Neural progenitor cell (in vitro differentiated cells): ENCODE results near the gene VIM. TPM values are rescaled to one million over a fixed set of nuclear protein-coding genes. Genes with fewer than 3 reads are reported as not detected.
"Not testable (repeated sequence)": the region's sequence is repeated elsewhere in the genome, so short reads cannot be mapped to it uniquely, and the experiment has no call there.

Experiments used
- DNase-seq: peaks from one replicate; pipeline ENCODE4 v3.0.0-alpha.2; 2016; ENCODE audit warnings: low spot score
- H2AFZ ChIP-seq: fragments of 200-600 bp; sonication (generic); replicated peaks from 2 replicates; pipeline ENCODE4 v1.6.1; 2016; ENCODE audit warnings: antibody characterized with exemption
- H3F3A ChIP-seq: fragments of 200-600 bp; sonication (generic); 2 replicates; pipeline ENCODE4 v1.6.1; 2016; ENCODE audit warnings: antibody characterized with exemption, low read depth
- H3K27ac ChIP-seq: fragments of 200-600 bp; sonication (generic); 2 replicates; pipeline ENCODE4 v1.5.1; 2016; ENCODE audit warnings: mild to moderate bottlenecking
- H3K27me3 ChIP-seq: fragments of 200-600 bp; sonication (generic); 2 replicates; pipeline ENCODE4 v1.6.1; 2016; ENCODE audit warnings: mild to moderate bottlenecking, moderate library complexity
- H3K36me3 ChIP-seq: fragments of 200-600 bp; sonication (generic); 2 replicates; pipeline ENCODE4 v1.5.1; 2016
- H3K4me1 ChIP-seq: fragments of 200-600 bp; sonication (generic); 2 replicates; pipeline ENCODE4 v1.6.1; 2016; ENCODE audit warnings: mixed run types
- H3K4me2 ChIP-seq: fragments of 200-600 bp; sonication (generic); 2 replicates; pipeline ENCODE4 v1.6.1; 2016
- H3K4me3 ChIP-seq: fragments of 200-600 bp; sonication (generic); 2 replicates; pipeline ENCODE4 v1.5.1; 2016
- H3K79me2 ChIP-seq: fragments of 200-600 bp; sonication (generic); 2 replicates; pipeline ENCODE4 v1.6.1; 2016; ENCODE audit warnings: low read depth
- H3K9ac ChIP-seq: fragments of 200-600 bp; sonication (generic); 2 replicates; pipeline ENCODE4 v1.6.1; 2016
- H3K9me3 ChIP-seq: fragments of 200-600 bp; sonication (generic); 2 replicates; pipeline ENCODE4 v1.5.1; 2016; ENCODE audit warnings: low read depth
- H4K20me1 ChIP-seq: fragments of 200-600 bp; sonication (generic); 2 replicates; pipeline ENCODE4 v1.6.1; 2016; ENCODE audit warnings: low read depth
- H3K27ac Mint-ChIP-seq: 3 replicates; pipeline ENCODE4 v1.8.0; 2021; ENCODE audit warnings: mixed read lengths
- H3K27me3 Mint-ChIP-seq: 2 replicates; pipeline ENCODE4 v1.8.0; 2022; ENCODE audit warnings: low read depth, mild to moderate bottlenecking, inconsistent platforms, moderate library complexity, mixed read lengths; ENCODE audit not compliant: insufficient read depth
- H3K36me3 Mint-ChIP-seq: 3 replicates; pipeline ENCODE4 v1.8.0; 2021; ENCODE audit warnings: mixed read lengths
- H3K4me1 Mint-ChIP-seq: 3 replicates; pipeline ENCODE4 v1.8.0; 2021; ENCODE audit warnings: mixed read lengths
- H3K4me3 Mint-ChIP-seq: 3 replicates; pipeline ENCODE4 v1.8.0; 2021; ENCODE audit warnings: mild to moderate bottlenecking, moderate library complexity, mixed read lengths
- H3K9me3 Mint-ChIP-seq: 3 replicates; pipeline ENCODE4 v1.8.0; 2020; ENCODE audit warnings: mixed read lengths
- EZH2 ChIP-seq: fragments of 200-600 bp; sonication (generic); IDR thresholded peaks from 2 replicates; pipeline ENCODE4 v1.6.1; 2017; ENCODE audit warnings: antibody characterized with exemption, mild to moderate bottlenecking, moderate library complexity
- EZH2phosphoT487 ChIP-seq: fragments of 200-600 bp; sonication (generic); IDR thresholded peaks from 2 replicates; pipeline ENCODE4 v1.6.1; 2017; ENCODE audit warnings: antibody characterized with exemption
- total RNA-seq: library from RNA; depleted of rRNA; stranded (reverse); fragments of >200 nt; gene quantifications from 2 replicates; pipeline ENCODE4 v1.2.3, GENCODE V29; 2015; ENCODE audit warnings: low replicate concordance
- TF ChIP-seq, protein P1 (sequence below): fragments of 200-600 bp; sonication (generic); IDR thresholded peaks from 2 replicates; pipeline ENCODE4 v1.5.1; 2017; ENCODE audit warnings: antibody characterized with exemption, mild to moderate bottlenecking

The VIM gene
- total RNA-seq, 1 donor from 2014 or later = 727 TPM

DNA sequence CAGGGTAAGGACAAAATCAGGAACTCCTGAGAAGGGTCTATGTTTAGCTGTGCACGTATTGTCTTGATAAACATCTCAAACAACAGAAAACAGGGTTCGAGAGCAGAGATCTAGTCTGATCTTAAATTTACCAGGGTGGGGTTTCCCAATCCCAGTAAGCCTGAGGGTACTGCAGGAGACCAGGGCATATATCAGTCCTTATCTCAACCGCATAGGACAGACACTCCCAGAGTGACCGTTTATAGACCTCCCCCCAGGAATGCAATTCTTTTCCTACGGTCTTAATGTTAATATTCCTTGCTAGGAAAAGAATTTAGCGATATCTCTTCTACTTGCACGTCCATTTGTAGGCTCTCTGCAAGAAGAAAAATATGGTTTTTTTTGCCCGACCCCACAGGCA is 35.5 kb downstream of the VIM start:
- no peaks in the 10 kb centered on the region for H3K4me1 ChIP-seq
- no peak overlapping the region for H3K4me3 Mint-ChIP-seq
- no peaks in the 10 kb centered on the region for H3K36me3 Mint-ChIP-seq
- H3K4me3 ChIP-seq = no peak overlapping the region
- H3K27me3 Mint-ChIP-seq = peaks cover 7% of the 10 kb centered on the region
- H3F3A ChIP-seq = no peaks in the 10 kb centered on the region
- H3K4me2 ChIP-seq = no peak overlapping the region
- H3K27me3 ChIP-seq = no peaks in the 10 kb centered on the region
- no peak overlapping the region for H3K9ac ChIP-seq
- TF ChIP-seq EZH2phosphoT487 (no peak), EZH2 (no peak)
- TF ChIP-seq, protein P1, sequence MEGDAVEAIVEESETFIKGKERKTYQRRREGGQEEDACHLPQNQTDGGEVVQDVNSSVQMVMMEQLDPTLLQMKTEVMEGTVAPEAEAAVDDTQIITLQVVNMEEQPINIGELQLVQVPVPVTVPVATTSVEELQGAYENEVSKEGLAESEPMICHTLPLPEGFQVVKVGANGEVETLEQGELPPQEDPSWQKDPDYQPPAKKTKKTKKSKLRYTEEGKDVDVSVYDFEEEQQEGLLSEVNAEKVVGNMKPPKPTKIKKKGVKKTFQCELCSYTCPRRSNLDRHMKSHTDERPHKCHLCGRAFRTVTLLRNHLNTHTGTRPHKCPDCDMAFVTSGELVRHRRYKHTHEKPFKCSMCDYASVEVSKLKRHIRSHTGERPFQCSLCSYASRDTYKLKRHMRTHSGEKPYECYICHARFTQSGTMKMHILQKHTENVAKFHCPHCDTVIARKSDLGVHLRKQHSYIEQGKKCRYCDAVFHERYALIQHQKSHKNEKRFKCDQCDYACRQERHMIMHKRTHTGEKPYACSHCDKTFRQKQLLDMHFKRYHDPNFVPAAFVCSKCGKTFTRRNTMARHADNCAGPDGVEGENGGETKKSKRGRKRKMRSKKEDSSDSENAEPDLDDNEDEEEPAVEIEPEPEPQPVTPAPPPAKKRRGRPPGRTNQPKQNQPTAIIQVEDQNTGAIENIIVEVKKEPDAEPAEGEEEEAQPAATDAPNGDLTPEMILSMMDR = no peak
- H3K36me3 ChIP-seq = no peaks in the 10 kb centered on the region
- H3K9me3 ChIP-seq = peaks cover 3% of the 10 kb centered on the region
- DNase-seq = no peak
- H3K4me1 Mint-ChIP-seq = no peaks in the 10 kb centered on the region
- peaks cover 31% of the 10 kb centered on the region for H3K9me3 Mint-ChIP-seq
- H3K27ac ChIP-seq = no peak overlapping the region
- H3K27ac Mint-ChIP-seq = no peak overlapping the region
- H3K79me2 ChIP-seq = no peaks in the 10 kb centered on the region
- no peak overlapping the region for H2AFZ ChIP-seq
- H4K20me1 ChIP-seq = no peaks in the 10 kb centered on the region

DNA sequence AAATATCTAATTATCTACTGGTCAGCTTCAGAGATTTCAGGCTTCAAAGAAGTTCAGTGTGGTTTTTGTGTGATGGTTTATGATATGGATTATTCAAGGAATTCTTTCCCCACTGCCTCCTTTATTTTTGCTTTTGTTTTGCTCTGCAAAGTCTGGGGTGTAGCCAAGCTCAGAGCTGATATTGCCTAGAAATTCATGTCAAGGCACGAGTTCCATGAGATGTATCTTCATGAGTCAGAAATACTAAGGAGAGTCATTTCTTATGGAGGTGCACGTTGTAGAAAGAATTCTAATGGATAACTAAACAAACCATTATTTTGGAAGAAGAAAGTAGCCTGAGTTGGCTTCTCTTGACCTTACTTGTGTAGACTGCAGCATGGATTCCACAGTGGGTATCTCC is 37.4 kb downstream of the VIM start:
- Mint-ChIP-seq H3K27me3 (peaks cover 7% of the 10 kb centered on the region), H3K9me3 (peaks cover 31% of the 10 kb centered on the region), H3K4me3 (no peak overlapping the region), H3K36me3 (no peaks in the 10 kb centered on the region), H3K27ac (no peak overlapping the region), H3K4me1 (no peaks in the 10 kb centered on the region)
- no peaks in the 10 kb centered on the region for H3K79me2 ChIP-seq
- peaks cover 3% of the 10 kb centered on the region for H3K9me3 ChIP-seq
- no peak overlapping the region for H3K4me3 ChIP-seq
- TF ChIP-seq EZH2phosphoT487 = no peak
- TF ChIP-seq, protein P1 = no peak
- TF ChIP-seq EZH2 = no peak
- H2AFZ ChIP-seq = no peak overlapping the region
- no peak overlapping the region for H3K4me2 ChIP-seq
- H3K9ac ChIP-seq = no peak overlapping the region
- DNase-seq = no peak
- H4K20me1 ChIP-seq = no peaks in the 10 kb centered on the region
- H3F3A ChIP-seq = no peaks in the 10 kb centered on the region
- H3K27me3 ChIP-seq = no peaks in the 10 kb centered on the region
- H3K36me3 ChIP-seq = no peaks in the 10 kb centered on the region
- no peaks in the 10 kb centered on the region for H3K4me1 ChIP-seq
- no peak overlapping the region for H3K27ac ChIP-seq

DNA sequence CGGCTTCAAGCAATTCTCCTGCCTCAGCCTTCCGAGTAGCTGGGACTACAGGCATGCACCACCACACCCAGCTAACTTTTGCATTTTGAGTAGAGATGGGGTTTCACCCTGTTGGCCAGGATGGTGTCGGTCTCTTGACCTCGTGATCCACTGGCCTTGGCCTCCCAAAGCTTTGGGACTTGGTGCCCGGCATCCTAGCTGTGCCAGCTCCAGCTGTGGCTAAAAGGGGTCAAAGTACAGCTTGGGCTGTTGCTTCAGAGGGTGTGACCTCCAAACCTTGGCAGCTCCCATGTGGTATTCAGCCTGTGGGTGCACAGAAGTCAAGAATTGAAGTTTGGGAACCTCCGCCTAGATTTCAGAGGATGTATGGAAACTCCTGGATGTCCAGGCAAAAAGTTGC is 38.5 kb downstream of the VIM start:
- H3K4me1 Mint-ChIP-seq, H3K27me3 Mint-ChIP-seq, H3K27me3 ChIP-seq, H3K9ac ChIP-seq, H3K27ac Mint-ChIP-seq, H3K36me3 ChIP-seq, H3K36me3 Mint-ChIP-seq, H3K79me2 ChIP-seq, DNase-seq, H2AFZ ChIP-seq, H3F3A ChIP-seq, H3K4me3 ChIP-seq, H3K4me2 ChIP-seq, H3K4me1 ChIP-seq, H3K27ac ChIP-seq, H3K4me3 Mint-ChIP-seq, H3K9me3 ChIP-seq, H4K20me1 ChIP-seq: not testable (repeated sequence)
- peaks cover 31% of the 10 kb centered on the region for H3K9me3 Mint-ChIP-seq

DNA sequence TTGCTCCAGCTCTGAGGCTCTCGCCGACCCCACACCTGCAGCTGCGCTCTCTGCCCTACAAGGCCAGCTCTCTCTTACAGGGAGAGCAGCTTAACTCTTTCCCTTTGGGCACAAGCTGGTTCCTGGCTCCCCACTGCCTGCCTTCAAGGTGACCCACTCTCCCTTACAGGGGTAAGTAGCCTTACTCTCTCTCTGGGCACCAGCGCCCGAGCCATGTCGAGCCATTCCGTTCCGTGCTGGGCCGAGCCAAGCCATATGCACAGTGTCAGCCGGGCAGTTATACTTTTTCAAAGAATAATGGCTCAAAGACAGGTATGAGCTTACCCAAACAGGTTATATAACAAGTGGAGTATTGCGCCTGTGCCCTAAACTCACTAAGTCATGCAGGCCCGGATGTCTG is 44.6 kb downstream of the VIM start:
- H2AFZ ChIP-seq = no peak overlapping the region
- no peaks in the 10 kb centered on the region for H3K79me2 ChIP-seq
- Mint-ChIP-seq H3K4me3 (no peak overlapping the region), H3K9me3 (peaks cover 9% of the 10 kb centered on the region), H3K36me3 (no peaks in the 10 kb centered on the region), H3K27ac (no peak overlapping the region), H3K4me1 (peaks cover 3% of the 10 kb centered on the region), H3K27me3 (peaks cover 8% of the 10 kb centered on the region)
- no peak overlapping the region for H3K27ac ChIP-seq
- no peak overlapping the region for H3K4me3 ChIP-seq
- H3K27me3 ChIP-seq = no peaks in the 10 kb centered on the region
- no peak overlapping the region for H3K4me2 ChIP-seq
- no peaks in the 10 kb centered on the region for H3K9me3 ChIP-seq
- no peaks in the 10 kb centered on the region for H3F3A ChIP-seq
- H3K4me1 ChIP-seq = no peaks in the 10 kb centered on the region
- no peak for DNase-seq
- H3K36me3 ChIP-seq = no peaks in the 10 kb centered on the region
- no peak overlapping the region for H3K9ac ChIP-seq
- H4K20me1 ChIP-seq = no peaks in the 10 kb centered on the region
- TF ChIP-seq EZH2 = no peak
- TF ChIP-seq, protein P1 = no peak
- TF ChIP-seq EZH2phosphoT487 = no peak
